A549 (cell line): ENCODE results near the gene AUTS2. TPM values are rescaled to one million over a fixed set of nuclear protein-coding genes. Genes with fewer than 3 reads are reported as not detected.

ENCODE experiments used
- ATAC-seq, 2 experiments: fragments of 200-7000 bp in 1 of 2; fragments of >200 bp in 1 of 2; cut with Nextera tagmentation in 1 of 2; cut with Tn5 transposase in 1 of 2; 3 replicates each; pipeline versions ENCODE4 v1.8.0 to v1.9.1; 2018 to 2020; ENCODE audit warnings: mild to moderate bottlenecking in 1 of 2, moderate library complexity in 1 of 2
- CTCF ChIA-PET: fragments of 300-600 bp; sonication (Branson Sonifier 250); formaldehyde crosslinking; extraction: SDS; loops from one replicate; lab custom pipeline; 2021; ENCODE audit warnings: antibody characterized with exemption, inconsistent platforms; lab: Yijun Ruan, JAX
- POLR2A ChIA-PET: fragments of 350-600 bp; formaldehyde crosslinking; extraction: SDS; loops from one replicate; lab custom pipeline; 2021; ENCODE audit warnings: antibody characterized with exemption, inconsistent platforms; lab: Yijun Ruan, JAX
- DNase-seq, 2 experiments: peaks; one replicate each; pipeline versions ENCODE4 v3.0.0 to v3.0.0-alpha.2; 2011 to 2016; ENCODE audit warnings: low read depth in 1 of 2, low spot score in 1 of 2
- FAIRE-seq: peaks from 2 replicates; lab custom pipeline; 2011; peaks lifted over from hg19 to GRCh38; lab: Jason Lieb, UNC
- H3K27ac ChIP-seq, 2 experiments: fragments of >200 bp; sonication (Bioruptor Twin); formaldehyde crosslinking; 3 replicates each; pipeline ENCODE4 v1.5.1; 2016 to 2017
- H3K4me1 ChIP-seq: fragments of >200 bp; sonication (Bioruptor Twin); formaldehyde crosslinking; 3 replicates; pipeline ENCODE4 v1.6.1; 2016
- H3K4me2 ChIP-seq: fragments of >200 bp; sonication (Bioruptor Twin); formaldehyde crosslinking; 3 replicates; pipeline ENCODE4 v1.6.1; 2016
- H3K4me3 ChIP-seq: fragments of >200 bp; sonication (Bioruptor Twin); formaldehyde crosslinking; 3 replicates; pipeline ENCODE4 v1.5.1; 2016
- H3K9me3 ChIP-seq: fragments of >200 bp; sonication (Bioruptor Twin); formaldehyde crosslinking; 3 replicates; pipeline ENCODE4 v1.6.1; 2016
- BHLHE40 ChIP-seq: IDR thresholded peaks from 2 replicates; pipeline ENCODE4 v1.6.1; 2012; ENCODE audit warnings: low read depth, low read length, inconsistent platforms
- CBX2 ChIP-seq: fragments of 200-600 bp; sonication (generic); IDR thresholded peaks from 2 replicates; pipeline ENCODE4 v1.6.1; 2016; ENCODE audit warnings: low read depth, mild to moderate bottlenecking, borderline replicate concordance
- CBX8 ChIP-seq: fragments of 200-600 bp; sonication (generic); IDR thresholded peaks from 2 replicates; pipeline ENCODE4 v1.6.1; 2016
- CEBPB ChIP-seq, 2 experiments: fragments of >200 bp in 1 of 2; sonication (Bioruptor Twin) in 1 of 2; formaldehyde crosslinking in 1 of 2; IDR thresholded peaks; 2 replicates each; pipeline ENCODE4 v1.6.1; 2012 to 2016
- CHD2 ChIP-seq: fragments of 150-350 bp; IDR thresholded peaks from 2 replicates; pipeline ENCODE4 v1.6.1; 2014; ENCODE audit warnings: low read length; ENCODE audit not compliant: partially characterized antibody
- CHD4 ChIP-seq: fragments of 200-600 bp; sonication (generic); IDR thresholded peaks from 2 replicates; pipeline ENCODE4 v1.6.1; 2016; ENCODE audit warnings: antibody characterized with exemption, mild to moderate bottlenecking, borderline replicate concordance
- EHF ChIP-seq: fragments of 250-450 bp; sonication (Bioruptor Pico); IDR thresholded peaks from 2 replicates; pipeline ENCODE4 v1.5.0; 2020; ENCODE audit warnings: mild to moderate bottlenecking
- EP300 ChIP-seq, 2 experiments: fragments of >200 bp; sonication (Bioruptor Twin); formaldehyde crosslinking; IDR thresholded peaks; 2 replicates in 1 of 2; 3 replicates in 1 of 2; pipeline ENCODE4 v1.6.1; 2016 to 2017
- ESRRA ChIP-seq: fragments of 150-350 bp; IDR thresholded peaks from 2 replicates; pipeline ENCODE4 v1.6.1; 2014; ENCODE audit warnings: mild to moderate bottlenecking, low read length, borderline replicate concordance
- HDAC2 ChIP-seq: fragments of 200-600 bp; sonication (generic); IDR thresholded peaks from 2 replicates; pipeline ENCODE4 v1.6.1; 2016
- HEYL ChIP-seq: fragments of 250-450 bp; sonication (Bioruptor Pico); IDR thresholded peaks from 2 replicates; pipeline ENCODE4 v1.8.0; 2021; ENCODE audit warnings: mild to moderate bottlenecking, moderate library complexity
- JUNB ChIP-seq: fragments of >200 bp; sonication (Bioruptor Twin); formaldehyde crosslinking; IDR thresholded peaks from 2 replicates; pipeline ENCODE4 v1.6.1; 2016
- KDM1A ChIP-seq: fragments of 200-600 bp; sonication (generic); IDR thresholded peaks from 2 replicates; pipeline ENCODE4 v1.6.1; 2016; ENCODE audit warnings: low read depth, mild to moderate bottlenecking
- MAFK ChIP-seq: fragments of 450-650 bp; IDR thresholded peaks from 2 replicates; pipeline ENCODE4 v1.6.1; 2014; ENCODE audit not compliant: partially characterized antibody
- MAX ChIP-seq: IDR thresholded peaks from 2 replicates; pipeline ENCODE4 v1.6.1; 2012
- NPAS2 ChIP-seq: fragments of 250-450 bp; sonication (Bioruptor Pico); IDR thresholded peaks from 2 replicates; pipeline ENCODE4 v1.8.0; 2022; ENCODE audit warnings: mild to moderate bottlenecking, moderate library complexity, borderline replicate concordance
- PBX3 ChIP-seq: IDR thresholded peaks from 2 replicates; pipeline ENCODE4 v1.6.1; 2012
- PHF8 ChIP-seq: fragments of 200-600 bp; sonication (generic); IDR thresholded peaks from 2 replicates; pipeline ENCODE4 v1.6.1; 2016; ENCODE audit warnings: low read depth, mild to moderate bottlenecking, antibody characterized with exemption, moderate library complexity, borderline replicate concordance
- POLR2A ChIP-seq: IDR thresholded peaks from 2 replicates; pipeline ENCODE4 v1.6.1; 2012; ENCODE audit warnings: mild to moderate bottlenecking, low read length
- RAD21 ChIP-seq, 2 experiments: fragments of >200 bp in 1 of 2; sonication (Bioruptor Twin) in 1 of 2; formaldehyde crosslinking in 1 of 2; IDR thresholded peaks in 1 of 2; conservative IDR thresholded peaks in 1 of 2; 2 replicates in 1 of 2; 3 replicates in 1 of 2; pipeline ENCODE4 v1.6.1; 2012 to 2018; ENCODE audit warnings: inconsistent platforms in 1 of 2
- RARB ChIP-seq: fragments of 250-450 bp; sonication (Bioruptor Pico); IDR thresholded peaks from 2 replicates; pipeline ENCODE4 v1.8.0; 2021; ENCODE audit warnings: mild to moderate bottlenecking, moderate library complexity
- RFX5 ChIP-seq: fragments of 450-650 bp; IDR thresholded peaks from 2 replicates; pipeline ENCODE4 v1.7.1; 2014; ENCODE audit warnings: antibody characterized with exemption, mild to moderate bottlenecking, moderate library complexity
- TP53 ChIP-seq: fragments of 250-450 bp; sonication (Bioruptor Pico); IDR thresholded peaks from 2 replicates; pipeline ENCODE4 v1.5.0; 2021; ENCODE audit warnings: mild to moderate bottlenecking, moderate library complexity
- USF2 ChIP-seq: fragments of 450-650 bp; IDR thresholded peaks from 2 replicates; pipeline ENCODE4 v1.6.1; 2014; ENCODE audit warnings: antibody characterized with exemption
- ZFP36 ChIP-seq: fragments of 450-650 bp; IDR thresholded peaks from 2 replicates; pipeline ENCODE4 v1.6.1; 2014; ENCODE audit warnings: borderline replicate concordance; ENCODE audit not compliant: partially characterized antibody
- WGBS: methylation state at CpG from one replicate; pipeline ENCODE4 v1.1.6; 2017; ENCODE audit errors: missing lambda C conversion rate; 5-methylcytosine and 5-hydroxymethylcytosine counted together
- polyA plus RNA-seq, 4 experiments: library from polyadenylated mRNA; depleted of rRNA in 3 of 4; stranded (reverse); fragments of >200 nt; fragmentation: RNase III in 1 of 4; extraction: RNeasy Plus Mini Kit Qiagen cat#74134 plus additional on column Dnase treatment in 1 of 4; gene quantifications; 2 replicates in 3 of 4; 3 replicates in 1 of 4; pipeline ENCODE4 v1.2.3, GENCODE V29; 2011 to 2017
- TF ChIP-seq, protein P1 (sequence below): fragments of >200 bp; sonication (Bioruptor Twin); formaldehyde crosslinking; IDR thresholded peaks from 3 replicates; pipeline ENCODE4 v1.5.1; 2016
- TF ChIP-seq, protein P2 (sequence below): fragments of 200-600 bp; sonication (generic); IDR thresholded peaks from 2 replicates; pipeline ENCODE4 v1.6.1; 2016; ENCODE audit warnings: antibody characterized with exemption, mild to moderate bottlenecking, moderate library complexity

The AUTS2 gene
- polyA plus RNA-seq, 2 of the 4 experiments (the other 2 are of a cell fraction): 1.6 to 3.6 TPM

GRCh38 chr7:70171369-70171920 is 573.2 kb downstream of the AUTS2 start:
- ChIA-PET POLR2A (no interaction called here), CTCF (interaction anchor here (1.1 kb wide), 1 partner anchor 17 kb away, joined by 3 read pairs; no protein-coding TSS in a partner anchor)
- no peak for DNase-seq
- no peak overlapping the region for H3K27ac ChIP-seq
- 58% methylated on average over 4 of the region's 4 CpGs for WGBS
- ATAC-seq: no peak
- TF ChIP-seq MAFK: no peak
- no peak for TF ChIP-seq RAD21 (conservative IDR thresholded peaks at IDR 0.05 in 1 of 2, IDR thresholded peaks at IDR 0.05 in 1 of 2)
- no peak for TF ChIP-seq JUNB
- no peak for TF ChIP-seq POLR2A
- no peak for TF ChIP-seq CHD4
- TF ChIP-seq PBX3: no peak
- no peak for TF ChIP-seq MAX
- no peak for TF ChIP-seq HEYL (CRISPR knock-in tag)
- TF ChIP-seq HDAC2: no peak
- TF ChIP-seq USF2: no peak
- TF ChIP-seq RFX5: no peak
- no peak for TF ChIP-seq CBX2
- TF ChIP-seq CHD2: no peak
- TF ChIP-seq, protein P1, sequence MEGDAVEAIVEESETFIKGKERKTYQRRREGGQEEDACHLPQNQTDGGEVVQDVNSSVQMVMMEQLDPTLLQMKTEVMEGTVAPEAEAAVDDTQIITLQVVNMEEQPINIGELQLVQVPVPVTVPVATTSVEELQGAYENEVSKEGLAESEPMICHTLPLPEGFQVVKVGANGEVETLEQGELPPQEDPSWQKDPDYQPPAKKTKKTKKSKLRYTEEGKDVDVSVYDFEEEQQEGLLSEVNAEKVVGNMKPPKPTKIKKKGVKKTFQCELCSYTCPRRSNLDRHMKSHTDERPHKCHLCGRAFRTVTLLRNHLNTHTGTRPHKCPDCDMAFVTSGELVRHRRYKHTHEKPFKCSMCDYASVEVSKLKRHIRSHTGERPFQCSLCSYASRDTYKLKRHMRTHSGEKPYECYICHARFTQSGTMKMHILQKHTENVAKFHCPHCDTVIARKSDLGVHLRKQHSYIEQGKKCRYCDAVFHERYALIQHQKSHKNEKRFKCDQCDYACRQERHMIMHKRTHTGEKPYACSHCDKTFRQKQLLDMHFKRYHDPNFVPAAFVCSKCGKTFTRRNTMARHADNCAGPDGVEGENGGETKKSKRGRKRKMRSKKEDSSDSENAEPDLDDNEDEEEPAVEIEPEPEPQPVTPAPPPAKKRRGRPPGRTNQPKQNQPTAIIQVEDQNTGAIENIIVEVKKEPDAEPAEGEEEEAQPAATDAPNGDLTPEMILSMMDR: no peak
- TF ChIP-seq EP300 (IDR thresholded peaks at IDR 0.05): no peak
- no peak for TF ChIP-seq BHLHE40
- TF ChIP-seq KDM1A: no peak
- no peak for TF ChIP-seq CEBPB (IDR thresholded peaks at IDR 0.05)
- no peak for TF ChIP-seq TP53 (CRISPR knock-in tag)
- TF ChIP-seq, all 56 proteins: peak for 0
- Histone ChIP-seq H3K4me2 (no peak overlapping the region), H3K4me3 (no peak overlapping the region), H3K9me3 (peaks cover 9% of the 10 kb centered on the region; the same call in 2 of the 3 replicates), H3K4me1 (no peaks in the 10 kb centered on the region)
- no peak for FAIRE-seq

DNA sequence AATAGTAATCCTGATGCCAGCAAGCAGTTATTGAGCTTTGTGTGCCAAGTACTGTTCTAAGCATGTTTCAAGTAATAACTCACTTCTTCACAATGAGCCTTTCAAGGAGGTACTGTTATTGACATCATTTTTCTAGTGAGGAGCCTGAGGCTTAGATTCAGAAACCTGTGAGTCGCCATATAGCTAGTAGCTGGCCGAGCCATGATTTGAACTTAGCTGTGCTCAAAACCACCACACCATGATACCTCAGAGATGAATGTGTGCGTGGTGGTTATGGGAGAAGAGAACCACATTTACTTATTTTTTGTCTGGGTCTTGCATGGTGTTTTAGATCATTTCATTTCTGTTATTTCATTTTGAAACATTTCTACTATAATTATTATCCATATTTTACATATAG is 578.9 kb downstream of the AUTS2 start:
- H3K4me2 ChIP-seq: no peak overlapping the region
- DNase-seq (no peak), FAIRE-seq (no peak), ATAC-seq (no peak)
- no peak overlapping the region for H3K4me3 ChIP-seq
- ChIA-PET POLR2A (no interaction called here), CTCF (no interaction called here)
- H3K4me1 ChIP-seq: peaks cover 6% of the 10 kb centered on the region; the same call in 1 of the 3 replicates
- H3K9me3 ChIP-seq: no peaks in the 10 kb centered on the region
- 32% methylated on average over 3 of the region's 3 CpGs for WGBS
- no peak overlapping the region for H3K27ac ChIP-seq
- no peak for TF ChIP-seq POLR2A

DNA sequence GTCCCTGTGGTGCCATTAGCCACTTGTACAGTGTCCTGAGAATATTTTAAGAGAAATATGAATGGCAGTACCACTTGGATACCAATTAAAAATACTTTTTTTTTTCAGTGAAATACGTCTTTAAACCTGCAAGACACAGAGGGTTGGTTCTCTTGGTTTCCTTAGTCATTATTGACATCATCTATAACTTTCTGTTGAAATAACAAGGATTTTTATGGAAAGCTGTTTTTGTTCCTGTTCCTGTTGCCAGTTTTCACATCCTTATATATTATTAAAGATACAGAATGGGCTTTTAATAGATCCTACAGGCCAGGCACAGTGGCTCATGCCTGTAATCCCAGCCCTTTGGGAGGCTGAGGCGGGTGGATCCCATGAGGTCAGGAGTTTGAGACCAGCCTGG is 579.9 kb downstream of the AUTS2 start:
- FAIRE-seq (no peak), DNase-seq (no peak), ATAC-seq (no peak)
- Histone ChIP-seq H3K9me3 (no peaks in the 10 kb centered on the region), H3K27ac (no peak overlapping the region), H3K4me3 (no peak overlapping the region), H3K4me2 (no peak overlapping the region), H3K4me1 (peaks cover 6% of the 10 kb centered on the region; the same call in 1 of the 3 replicates)
- ChIA-PET CTCF (no interaction called here), POLR2A (no interaction called here)
- WGBS: 17% methylated on average over 2 of the region's 2 CpGs
- TF ChIP-seq USF2 (no peak), ESRRA (no peak), EHF (no peak), NPAS2 (no peak), JUNB (no peak), ZFP36 (no peak), PHF8 (no peak), CBX8 (no peak), HEYL (CRISPR knock-in tag) (no peak), RARB (no peak)
- TF ChIP-seq, protein P2, sequence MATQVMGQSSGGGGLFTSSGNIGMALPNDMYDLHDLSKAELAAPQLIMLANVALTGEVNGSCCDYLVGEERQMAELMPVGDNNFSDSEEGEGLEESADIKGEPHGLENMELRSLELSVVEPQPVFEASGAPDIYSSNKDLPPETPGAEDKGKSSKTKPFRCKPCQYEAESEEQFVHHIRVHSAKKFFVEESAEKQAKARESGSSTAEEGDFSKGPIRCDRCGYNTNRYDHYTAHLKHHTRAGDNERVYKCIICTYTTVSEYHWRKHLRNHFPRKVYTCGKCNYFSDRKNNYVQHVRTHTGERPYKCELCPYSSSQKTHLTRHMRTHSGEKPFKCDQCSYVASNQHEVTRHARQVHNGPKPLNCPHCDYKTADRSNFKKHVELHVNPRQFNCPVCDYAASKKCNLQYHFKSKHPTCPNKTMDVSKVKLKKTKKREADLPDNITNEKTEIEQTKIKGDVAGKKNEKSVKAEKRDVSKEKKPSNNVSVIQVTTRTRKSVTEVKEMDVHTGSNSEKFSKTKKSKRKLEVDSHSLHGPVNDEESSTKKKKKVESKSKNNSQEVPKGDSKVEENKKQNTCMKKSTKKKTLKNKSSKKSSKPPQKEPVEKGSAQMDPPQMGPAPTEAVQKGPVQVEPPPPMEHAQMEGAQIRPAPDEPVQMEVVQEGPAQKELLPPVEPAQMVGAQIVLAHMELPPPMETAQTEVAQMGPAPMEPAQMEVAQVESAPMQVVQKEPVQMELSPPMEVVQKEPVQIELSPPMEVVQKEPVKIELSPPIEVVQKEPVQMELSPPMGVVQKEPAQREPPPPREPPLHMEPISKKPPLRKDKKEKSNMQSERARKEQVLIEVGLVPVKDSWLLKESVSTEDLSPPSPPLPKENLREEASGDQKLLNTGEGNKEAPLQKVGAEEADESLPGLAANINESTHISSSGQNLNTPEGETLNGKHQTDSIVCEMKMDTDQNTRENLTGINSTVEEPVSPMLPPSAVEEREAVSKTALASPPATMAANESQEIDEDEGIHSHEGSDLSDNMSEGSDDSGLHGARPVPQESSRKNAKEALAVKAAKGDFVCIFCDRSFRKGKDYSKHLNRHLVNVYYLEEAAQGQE: no peak
